ENCODE measurements around the gene NLN. TPM values are rescaled to one million over a fixed set of nuclear protein-coding genes. Genes with fewer than 3 reads are reported as not detected.

The NLN gene
- total RNA-seq, 1 donor from 2014 or later, result 94.0 TPM

GRCh38 chr5:65693121-65693520 lies 28.9 kb upstream of the NLN start:
- Mint-ChIP-seq H3K36me3 (ENCODE audit: unreplicated experiment) (no peaks in the 10 kb centered on the region), H3K27me3 (ENCODE audit: unreplicated experiment) (no peaks in the 10 kb centered on the region), H3K27ac (ENCODE audit: unreplicated experiment) (no peak overlapping the region), H3K4me3 (ENCODE audit: unreplicated experiment) (no peak overlapping the region), H3K9me3 (ENCODE audit: unreplicated experiment) (no peaks in the 10 kb centered on the region), H3K4me1 (ENCODE audit: low read depth, unreplicated experiment) (no peaks in the 10 kb centered on the region)
- TF ChIP-seq, protein P1, sequence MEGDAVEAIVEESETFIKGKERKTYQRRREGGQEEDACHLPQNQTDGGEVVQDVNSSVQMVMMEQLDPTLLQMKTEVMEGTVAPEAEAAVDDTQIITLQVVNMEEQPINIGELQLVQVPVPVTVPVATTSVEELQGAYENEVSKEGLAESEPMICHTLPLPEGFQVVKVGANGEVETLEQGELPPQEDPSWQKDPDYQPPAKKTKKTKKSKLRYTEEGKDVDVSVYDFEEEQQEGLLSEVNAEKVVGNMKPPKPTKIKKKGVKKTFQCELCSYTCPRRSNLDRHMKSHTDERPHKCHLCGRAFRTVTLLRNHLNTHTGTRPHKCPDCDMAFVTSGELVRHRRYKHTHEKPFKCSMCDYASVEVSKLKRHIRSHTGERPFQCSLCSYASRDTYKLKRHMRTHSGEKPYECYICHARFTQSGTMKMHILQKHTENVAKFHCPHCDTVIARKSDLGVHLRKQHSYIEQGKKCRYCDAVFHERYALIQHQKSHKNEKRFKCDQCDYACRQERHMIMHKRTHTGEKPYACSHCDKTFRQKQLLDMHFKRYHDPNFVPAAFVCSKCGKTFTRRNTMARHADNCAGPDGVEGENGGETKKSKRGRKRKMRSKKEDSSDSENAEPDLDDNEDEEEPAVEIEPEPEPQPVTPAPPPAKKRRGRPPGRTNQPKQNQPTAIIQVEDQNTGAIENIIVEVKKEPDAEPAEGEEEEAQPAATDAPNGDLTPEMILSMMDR (IDR thresholded peaks at IDR 0.05; ENCODE audit: partially characterized antibody, unreplicated experiment), result no peak
- no peak for DNase-seq

- TF ChIP-seq, protein P1 (IDR thresholded peaks at IDR 0.05; ENCODE audit: partially characterized antibody, unreplicated experiment), result no peak
- Mint-ChIP-seq H3K4me1 (ENCODE audit: low read depth, unreplicated experiment) (no peaks in the 10 kb centered on the region), H3K27me3 (ENCODE audit: unreplicated experiment) (no peaks in the 10 kb centered on the region), H3K9me3 (ENCODE audit: unreplicated experiment) (no peaks in the 10 kb centered on the region), H3K36me3 (ENCODE audit: unreplicated experiment) (no peaks in the 10 kb centered on the region), H3K4me3 (ENCODE audit: unreplicated experiment) (no peak overlapping the region), H3K27ac (ENCODE audit: unreplicated experiment) (no peak overlapping the region)
- no peak for DNase-seq
Measured at GRCh38 chr5:65695162-65695755, 26.7 kb upstream of the NLN start.

GRCh38 chr5:65695896-65696295 lies 26.1 kb upstream of the NLN start:
- no peak overlapping the region for H3K4me3 Mint-ChIP-seq (ENCODE audit: unreplicated experiment)
- no peak for DNase-seq
- TF ChIP-seq, protein P1 (IDR thresholded peaks at IDR 0.05; ENCODE audit: partially characterized antibody, unreplicated experiment), result no peak
- H3K4me1 Mint-ChIP-seq (ENCODE audit: low read depth, unreplicated experiment), result no peaks in the 10 kb centered on the region
- no peaks in the 10 kb centered on the region for H3K36me3 Mint-ChIP-seq (ENCODE audit: unreplicated experiment)
- no peak overlapping the region for H3K27ac Mint-ChIP-seq (ENCODE audit: unreplicated experiment)
- H3K27me3 Mint-ChIP-seq (ENCODE audit: unreplicated experiment), result no peaks in the 10 kb centered on the region
- no peaks in the 10 kb centered on the region for H3K9me3 Mint-ChIP-seq (ENCODE audit: unreplicated experiment)

DNA sequence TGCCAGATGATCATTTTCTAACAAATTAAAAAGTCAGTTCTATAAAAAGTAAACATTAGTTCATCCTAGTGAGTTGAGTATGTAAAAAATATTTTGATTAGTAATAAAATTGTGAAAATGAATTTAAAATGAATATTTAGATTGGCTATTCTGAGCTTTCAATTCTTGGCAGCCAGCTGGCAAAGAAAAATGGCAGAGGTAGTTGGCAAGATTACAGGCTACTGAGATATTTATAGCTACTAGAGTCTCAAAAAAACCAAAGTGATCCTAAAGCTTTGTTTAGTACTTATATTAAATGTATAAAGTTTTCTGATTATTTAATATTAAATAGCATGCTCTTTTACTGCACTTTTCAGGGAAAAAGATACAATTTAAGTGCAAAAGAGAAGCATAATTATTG lies 25.1 kb upstream of the NLN start:
- H3K4me1 Mint-ChIP-seq (ENCODE audit: low read depth, unreplicated experiment), result no peaks in the 10 kb centered on the region
- no peaks in the 10 kb centered on the region for H3K9me3 Mint-ChIP-seq (ENCODE audit: unreplicated experiment)
- H3K36me3 Mint-ChIP-seq (ENCODE audit: unreplicated experiment), result no peaks in the 10 kb centered on the region
- TF ChIP-seq, protein P1 (IDR thresholded peaks at IDR 0.05; ENCODE audit: partially characterized antibody, unreplicated experiment), result no peak
- H3K27ac Mint-ChIP-seq (ENCODE audit: unreplicated experiment), result no peak overlapping the region
- H3K27me3 Mint-ChIP-seq (ENCODE audit: unreplicated experiment), result no peaks in the 10 kb centered on the region
- no peak overlapping the region for H3K4me3 Mint-ChIP-seq (ENCODE audit: unreplicated experiment)
- DNase-seq, result no peak

DNA sequence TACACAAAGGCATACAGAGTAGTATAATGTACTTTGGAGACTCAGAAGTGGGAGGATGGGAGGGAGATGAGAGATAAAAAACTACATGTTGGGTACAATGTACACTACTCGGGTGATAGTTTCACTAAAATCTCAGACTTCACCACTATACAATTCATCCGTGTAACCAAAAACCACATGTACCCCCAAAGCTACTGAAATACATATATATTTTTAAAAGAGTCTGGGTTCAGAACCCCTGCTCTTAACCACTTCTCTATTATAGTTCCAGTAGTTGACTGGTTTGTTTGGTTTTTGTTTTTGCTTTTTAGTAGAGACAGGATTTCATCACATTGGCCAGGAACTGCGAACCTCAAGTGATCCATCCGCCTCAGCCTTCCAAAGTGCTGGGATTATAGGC lies 22.7 kb upstream of the NLN start:
- Mint-ChIP-seq H3K27ac (ENCODE audit: unreplicated experiment) (no peak overlapping the region), H3K36me3 (ENCODE audit: unreplicated experiment) (no peaks in the 10 kb centered on the region), H3K27me3 (ENCODE audit: unreplicated experiment) (no peaks in the 10 kb centered on the region), H3K9me3 (ENCODE audit: unreplicated experiment) (no peaks in the 10 kb centered on the region), H3K4me3 (ENCODE audit: unreplicated experiment) (no peak overlapping the region), H3K4me1 (ENCODE audit: low read depth, unreplicated experiment) (no peaks in the 10 kb centered on the region)
- no peak for DNase-seq
- TF ChIP-seq, protein P1 (IDR thresholded peaks at IDR 0.05; ENCODE audit: partially characterized antibody, unreplicated experiment), result no peak

Measured in glutamatergic neuron (in vitro differentiated cells).